ENCODE data around the gene ZNF664. TPM values are rescaled to one million over a fixed set of nuclear protein-coding genes. Genes with fewer than 3 reads are reported as not detected.

The ZNF664 gene
- total RNA-seq, 1 donor from 2014 or later: 310 TPM

DNA sequence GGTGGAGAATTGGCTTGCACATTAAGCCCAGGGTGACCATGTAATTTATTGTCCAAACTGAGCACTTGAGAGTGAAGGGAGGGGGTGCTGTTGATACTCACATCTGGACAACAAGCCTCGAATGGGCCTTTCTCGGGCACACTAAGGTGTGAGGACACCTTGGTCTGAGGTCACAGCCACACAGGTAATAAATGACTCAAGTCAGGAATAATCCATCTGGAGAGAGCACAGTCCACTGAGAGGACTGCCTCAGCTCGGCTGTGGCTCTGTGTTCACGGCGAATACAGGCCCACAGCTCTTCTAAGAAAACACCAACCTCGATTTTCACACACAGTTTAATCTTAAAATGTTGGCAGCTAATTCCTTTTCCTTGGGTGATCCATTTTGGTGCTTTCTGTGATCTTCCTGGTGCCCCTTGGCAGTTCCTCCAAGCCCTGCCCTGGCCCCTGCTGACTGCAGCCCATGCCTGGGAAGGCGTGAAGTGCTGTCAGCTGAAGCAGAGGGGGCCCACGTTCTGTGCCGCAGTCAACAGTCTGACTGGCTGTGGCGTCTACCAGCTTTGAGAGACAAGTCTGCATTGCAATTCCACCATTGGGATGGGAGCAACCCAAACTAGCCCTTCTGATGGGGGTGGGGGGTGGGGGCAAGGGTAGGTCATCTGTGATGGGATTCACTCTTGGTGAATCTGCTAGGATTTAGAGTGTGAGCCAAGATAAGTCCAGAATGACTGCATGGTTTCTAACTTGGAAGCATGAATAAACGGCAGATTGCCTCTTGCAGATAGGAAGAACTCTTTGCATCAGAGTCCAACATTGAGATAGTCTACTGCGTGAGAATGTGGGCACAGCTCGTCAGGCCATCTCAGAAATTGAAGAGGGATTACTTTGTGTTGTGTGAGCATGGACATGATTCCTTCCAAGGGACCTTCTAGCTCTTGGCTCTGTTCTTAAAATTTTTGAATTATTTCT is 42.8 kb downstream of the ZNF664 start:
- no peak for DNase-seq
- Mint-ChIP-seq H3K9me3 (ENCODE audit: unreplicated experiment) (no peaks in the 10 kb centered on the region), H3K27ac (ENCODE audit: unreplicated experiment) (no peak overlapping the region), H3K36me3 (ENCODE audit: unreplicated experiment) (peaks cover 6% of the 10 kb centered on the region), H3K4me3 (ENCODE audit: unreplicated experiment) (no peak overlapping the region), H3K27me3 (ENCODE audit: unreplicated experiment) (no peaks in the 10 kb centered on the region), H3K4me1 (ENCODE audit: low read depth, unreplicated experiment) (peaks cover 1% of the 10 kb centered on the region)
- no peak for TF ChIP-seq CTCF (IDR thresholded peaks at IDR 0.05; ENCODE audit: partially characterized antibody, unreplicated experiment)

DNA sequence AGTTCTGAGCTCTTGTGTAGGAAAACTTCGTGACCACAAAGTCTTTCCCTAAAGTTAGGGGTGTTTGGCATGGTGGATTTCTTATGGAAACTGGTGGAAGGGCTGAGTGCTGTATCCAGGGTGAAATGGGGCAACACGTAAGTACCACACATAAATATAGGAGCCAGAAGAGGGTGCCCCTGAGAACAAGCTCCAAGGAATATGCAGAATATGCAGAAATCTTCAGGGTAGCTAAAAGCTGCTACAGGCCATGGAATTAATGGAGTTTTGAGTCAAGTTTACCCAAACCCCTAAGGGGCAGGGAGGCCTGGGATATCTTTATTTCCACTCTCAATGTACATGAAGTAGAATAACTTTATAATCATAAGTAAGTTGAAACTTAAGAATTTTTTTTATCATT is 44.0 kb downstream of the ZNF664 start:
- TF ChIP-seq CTCF (IDR thresholded peaks at IDR 0.05; ENCODE audit: partially characterized antibody, unreplicated experiment): no peak

GRCh38 chr12:124018539-124018938 is 45.5 kb downstream of the ZNF664 start:
- no peak for DNase-seq
- Mint-ChIP-seq H3K27ac (ENCODE audit: unreplicated experiment) (no peak overlapping the region), H3K27me3 (ENCODE audit: unreplicated experiment) (no peaks in the 10 kb centered on the region), H3K4me3 (ENCODE audit: unreplicated experiment) (no peak overlapping the region), H3K36me3 (ENCODE audit: unreplicated experiment) (peaks cover 4% of the 10 kb centered on the region), H3K9me3 (ENCODE audit: unreplicated experiment) (peaks cover 2% of the 10 kb centered on the region), H3K4me1 (ENCODE audit: low read depth, unreplicated experiment) (peaks cover 9% of the 10 kb centered on the region)
- no peak for TF ChIP-seq CTCF (IDR thresholded peaks at IDR 0.05; ENCODE audit: partially characterized antibody, unreplicated experiment)

More for the DNA sequence above, 44.0 kb downstream of the ZNF664 start:
- Mint-ChIP-seq H3K36me3 (ENCODE audit: unreplicated experiment) (peaks cover 7% of the 10 kb centered on the region), H3K27me3 (ENCODE audit: unreplicated experiment) (no peaks in the 10 kb centered on the region), H3K4me1 (ENCODE audit: low read depth, unreplicated experiment) (peaks cover 8% of the 10 kb centered on the region), H3K9me3 (ENCODE audit: unreplicated experiment) (no peaks in the 10 kb centered on the region), H3K4me3 (ENCODE audit: unreplicated experiment) (no peak overlapping the region), H3K27ac (ENCODE audit: unreplicated experiment) (no peak overlapping the region)
- no peak for DNase-seq

DNA sequence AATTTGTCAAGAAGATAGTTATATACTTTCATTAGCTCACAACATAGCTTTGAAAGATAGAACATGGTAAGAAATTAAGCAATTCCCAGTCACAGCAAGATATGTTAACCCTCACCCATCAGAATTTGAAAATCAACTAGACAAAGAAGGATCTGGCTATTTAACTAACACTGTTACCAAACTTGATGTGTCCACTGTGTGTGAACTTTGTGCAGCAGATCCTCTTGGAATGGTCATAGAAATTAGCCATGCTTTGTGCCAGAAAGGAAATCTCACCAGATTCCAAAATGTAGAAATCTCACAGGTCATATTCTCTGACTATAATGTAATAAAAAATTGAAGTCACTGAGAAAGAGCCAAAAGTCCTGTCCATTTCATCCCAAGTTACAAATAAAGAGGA is 46.1 kb downstream of the ZNF664 start:
- no peak for DNase-seq
- peaks cover 4% of the 10 kb centered on the region for H3K36me3 Mint-ChIP-seq (ENCODE audit: unreplicated experiment)
- peaks cover 2% of the 10 kb centered on the region for H3K9me3 Mint-ChIP-seq (ENCODE audit: unreplicated experiment)
- no peak overlapping the region for H3K4me3 Mint-ChIP-seq (ENCODE audit: unreplicated experiment)
- H3K27me3 Mint-ChIP-seq (ENCODE audit: unreplicated experiment): no peaks in the 10 kb centered on the region
- TF ChIP-seq CTCF (IDR thresholded peaks at IDR 0.05; ENCODE audit: partially characterized antibody, unreplicated experiment): no peak
- no peak overlapping the region for H3K27ac Mint-ChIP-seq (ENCODE audit: unreplicated experiment)
- H3K4me1 Mint-ChIP-seq (ENCODE audit: low read depth, unreplicated experiment): peaks cover 9% of the 10 kb centered on the region

- peaks cover under 1% of the 10 kb centered on the region for H3K27me3 Mint-ChIP-seq (ENCODE audit: unreplicated experiment)
- no peak for DNase-seq
- peaks cover 13% of the 10 kb centered on the region for H3K4me1 Mint-ChIP-seq (ENCODE audit: low read depth, unreplicated experiment)
- peaks cover 2% of the 10 kb centered on the region for H3K9me3 Mint-ChIP-seq (ENCODE audit: unreplicated experiment)
- H3K27ac Mint-ChIP-seq (ENCODE audit: unreplicated experiment): no peak overlapping the region
- no peak for TF ChIP-seq CTCF (IDR thresholded peaks at IDR 0.05; ENCODE audit: partially characterized antibody, unreplicated experiment)
- H3K36me3 Mint-ChIP-seq (ENCODE audit: unreplicated experiment): peaks cover 4% of the 10 kb centered on the region
- H3K4me3 Mint-ChIP-seq (ENCODE audit: unreplicated experiment): no peak overlapping the region
Observed at GRCh38 chr12:124020514-124020949, 47.5 kb downstream of the ZNF664 start.
